GM21528 (cell line): ENCODE results near the gene SLITRK5.

Experiments used
- ATAC-seq: cut with Tn5 transposase; IDR thresholded peaks from one replicate; pipeline ENCODE4 v1.9.1; 2021; ENCODE audit warnings: mild to moderate bottlenecking, moderate library complexity; ENCODE audit not compliant: unreplicated experiment, low FRiP score

The SLITRK5 gene, protein sequence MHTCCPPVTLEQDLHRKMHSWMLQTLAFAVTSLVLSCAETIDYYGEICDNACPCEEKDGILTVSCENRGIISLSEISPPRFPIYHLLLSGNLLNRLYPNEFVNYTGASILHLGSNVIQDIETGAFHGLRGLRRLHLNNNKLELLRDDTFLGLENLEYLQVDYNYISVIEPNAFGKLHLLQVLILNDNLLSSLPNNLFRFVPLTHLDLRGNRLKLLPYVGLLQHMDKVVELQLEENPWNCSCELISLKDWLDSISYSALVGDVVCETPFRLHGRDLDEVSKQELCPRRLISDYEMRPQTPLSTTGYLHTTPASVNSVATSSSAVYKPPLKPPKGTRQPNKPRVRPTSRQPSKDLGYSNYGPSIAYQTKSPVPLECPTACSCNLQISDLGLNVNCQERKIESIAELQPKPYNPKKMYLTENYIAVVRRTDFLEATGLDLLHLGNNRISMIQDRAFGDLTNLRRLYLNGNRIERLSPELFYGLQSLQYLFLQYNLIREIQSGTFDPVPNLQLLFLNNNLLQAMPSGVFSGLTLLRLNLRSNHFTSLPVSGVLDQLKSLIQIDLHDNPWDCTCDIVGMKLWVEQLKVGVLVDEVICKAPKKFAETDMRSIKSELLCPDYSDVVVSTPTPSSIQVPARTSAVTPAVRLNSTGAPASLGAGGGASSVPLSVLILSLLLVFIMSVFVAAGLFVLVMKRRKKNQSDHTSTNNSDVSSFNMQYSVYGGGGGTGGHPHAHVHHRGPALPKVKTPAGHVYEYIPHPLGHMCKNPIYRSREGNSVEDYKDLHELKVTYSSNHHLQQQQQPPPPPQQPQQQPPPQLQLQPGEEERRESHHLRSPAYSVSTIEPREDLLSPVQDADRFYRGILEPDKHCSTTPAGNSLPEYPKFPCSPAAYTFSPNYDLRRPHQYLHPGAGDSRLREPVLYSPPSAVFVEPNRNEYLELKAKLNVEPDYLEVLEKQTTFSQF

GRCh38 chr13:87671031-87671752, at the start of gene SLITRK5:
Gene SLITRK5, plus strand, starts transcription at chr13:87671371. Its CDS starts 4,018 bp downstream, at chr13:87675389.
- ATAC-seq, result peak; percentile 93

DNA sequence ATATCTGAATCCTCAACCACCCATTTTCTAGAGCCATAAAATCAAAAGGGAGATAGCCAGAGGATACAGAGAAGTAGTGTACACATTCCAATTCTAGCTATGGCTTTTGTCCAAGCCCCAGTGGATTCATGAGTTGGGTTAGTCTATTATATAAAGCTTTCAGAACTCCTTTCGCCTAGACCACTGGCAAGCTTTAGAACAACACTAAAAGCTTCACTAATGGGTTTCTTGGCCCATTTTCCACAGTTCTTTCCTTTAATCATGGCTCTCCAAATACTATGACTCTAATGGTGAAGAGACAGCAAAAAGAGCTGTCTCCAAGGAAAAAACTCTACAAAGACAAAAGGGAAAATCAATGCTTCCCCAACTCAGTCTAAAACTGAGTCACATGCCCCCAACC, 48.2 kb upstream of the SLITRK5 start:
- no peak for ATAC-seq

- no peak for ATAC-seq
Measured at GRCh38 chr13:87656306-87656705, 14.9 kb upstream of the SLITRK5 start.

- no peak for ATAC-seq
Measured at GRCh38 chr13:87661471-87661870, 9.7 kb upstream of the SLITRK5 start.

GRCh38 chr13:87666831-87667230, 4.3 kb upstream of the SLITRK5 start:
- ATAC-seq, result no peak

- ATAC-seq, result no peak
Measured at GRCh38 chr13:87667686-87668085, 3.5 kb upstream of the SLITRK5 start.

DNA sequence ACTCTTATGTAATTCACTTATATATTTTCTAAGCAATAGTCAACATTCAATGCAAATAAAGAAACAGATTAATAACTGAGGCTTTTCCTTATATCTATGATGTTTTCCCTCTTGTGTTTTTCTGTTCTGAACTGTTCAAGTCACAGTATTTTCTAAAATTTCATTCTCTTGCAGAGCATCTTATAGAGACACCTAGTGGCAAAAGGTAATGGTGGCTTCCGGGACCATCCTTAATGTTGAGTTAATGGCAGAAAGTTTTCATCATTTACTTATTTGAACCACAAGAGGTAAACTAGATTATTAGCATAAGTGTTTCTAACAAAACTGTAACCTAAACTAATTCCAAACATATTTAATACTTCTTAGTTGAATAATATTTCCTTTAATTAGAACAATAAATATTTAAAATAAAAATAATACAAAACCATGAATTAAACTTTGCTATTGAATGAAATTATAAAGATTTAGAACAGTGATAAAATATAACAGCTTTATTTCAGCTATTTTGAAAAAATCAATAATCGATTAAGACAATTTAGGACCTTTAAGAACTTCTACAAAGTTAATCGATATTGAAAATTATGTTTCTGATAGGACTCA, 1.7 kb upstream of the SLITRK5 start:
- ATAC-seq, result peak; percentile 46

- ATAC-seq, result no peak
Measured at GRCh38 chr13:87671753-87672605, 808 bp downstream of the SLITRK5 start.

DNA sequence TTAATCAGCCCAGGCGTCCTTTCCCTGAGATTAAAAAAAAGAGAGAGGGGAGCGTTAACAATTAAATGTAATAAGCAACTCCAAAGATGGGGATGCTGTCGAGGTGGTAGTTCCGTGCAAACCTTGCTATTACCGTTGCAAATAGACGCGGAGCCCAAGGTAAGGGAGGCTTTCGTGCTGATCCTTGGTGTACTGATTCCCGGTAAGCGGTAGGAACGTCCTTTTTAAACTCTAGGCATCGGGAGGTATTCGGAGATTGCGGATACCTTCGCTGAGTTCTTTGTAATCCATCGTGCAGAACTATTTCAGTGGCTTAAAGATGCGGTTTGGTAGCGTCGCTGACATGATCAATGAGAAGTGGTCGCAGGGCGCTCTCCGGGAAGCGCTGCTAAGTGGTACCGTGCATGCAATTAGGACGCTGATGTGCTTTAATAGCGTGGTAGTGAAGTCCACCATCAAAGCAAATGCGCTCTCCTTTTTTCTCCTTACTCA, 3.1 kb downstream of the SLITRK5 start:
- no peak for ATAC-seq

- ATAC-seq, result no peak
Measured at GRCh38 chr13:87675851-87676250, 4.7 kb downstream of the SLITRK5 start.

DNA sequence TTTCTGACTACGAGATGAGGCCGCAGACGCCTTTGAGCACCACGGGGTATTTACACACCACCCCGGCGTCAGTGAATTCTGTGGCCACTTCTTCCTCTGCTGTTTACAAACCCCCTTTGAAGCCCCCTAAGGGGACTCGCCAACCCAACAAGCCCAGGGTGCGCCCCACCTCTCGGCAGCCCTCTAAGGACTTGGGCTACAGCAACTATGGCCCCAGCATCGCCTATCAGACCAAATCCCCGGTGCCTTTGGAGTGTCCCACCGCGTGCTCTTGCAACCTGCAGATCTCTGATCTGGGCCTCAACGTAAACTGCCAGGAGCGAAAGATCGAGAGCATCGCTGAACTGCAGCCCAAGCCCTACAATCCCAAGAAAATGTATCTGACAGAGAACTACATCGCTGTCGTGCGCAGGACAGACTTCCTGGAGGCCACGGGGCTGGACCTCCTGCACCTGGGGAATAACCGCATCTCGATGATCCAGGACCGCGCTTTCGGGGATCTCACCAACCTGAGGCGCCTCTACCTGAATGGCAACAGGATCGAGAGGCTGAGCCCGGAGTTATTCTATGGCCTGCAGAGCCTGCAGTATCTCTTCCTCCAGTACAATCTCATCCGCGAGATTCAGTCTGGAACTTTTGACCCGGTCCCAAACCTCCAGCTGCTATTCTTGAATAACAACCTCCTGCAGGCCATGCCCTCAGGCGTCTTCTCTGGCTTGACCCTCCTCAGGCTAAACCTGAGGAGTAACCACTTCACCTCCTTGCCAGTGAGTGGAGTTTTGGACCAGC, 5.3 kb downstream of the SLITRK5 start:
- no peak for ATAC-seq

DNA sequence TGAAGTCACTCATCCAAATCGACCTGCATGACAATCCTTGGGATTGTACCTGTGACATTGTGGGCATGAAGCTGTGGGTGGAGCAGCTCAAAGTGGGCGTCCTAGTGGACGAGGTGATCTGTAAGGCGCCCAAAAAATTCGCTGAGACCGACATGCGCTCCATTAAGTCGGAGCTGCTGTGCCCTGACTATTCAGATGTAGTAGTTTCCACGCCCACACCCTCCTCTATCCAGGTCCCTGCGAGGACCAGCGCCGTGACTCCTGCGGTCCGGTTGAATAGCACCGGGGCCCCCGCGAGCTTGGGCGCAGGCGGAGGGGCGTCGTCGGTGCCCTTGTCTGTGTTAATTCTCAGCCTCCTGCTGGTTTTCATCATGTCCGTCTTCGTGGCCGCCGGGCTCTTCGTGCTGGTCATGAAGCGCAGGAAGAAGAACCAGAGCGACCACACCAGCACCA, 5.9 kb downstream of the SLITRK5 start:
- no peak for ATAC-seq

DNA sequence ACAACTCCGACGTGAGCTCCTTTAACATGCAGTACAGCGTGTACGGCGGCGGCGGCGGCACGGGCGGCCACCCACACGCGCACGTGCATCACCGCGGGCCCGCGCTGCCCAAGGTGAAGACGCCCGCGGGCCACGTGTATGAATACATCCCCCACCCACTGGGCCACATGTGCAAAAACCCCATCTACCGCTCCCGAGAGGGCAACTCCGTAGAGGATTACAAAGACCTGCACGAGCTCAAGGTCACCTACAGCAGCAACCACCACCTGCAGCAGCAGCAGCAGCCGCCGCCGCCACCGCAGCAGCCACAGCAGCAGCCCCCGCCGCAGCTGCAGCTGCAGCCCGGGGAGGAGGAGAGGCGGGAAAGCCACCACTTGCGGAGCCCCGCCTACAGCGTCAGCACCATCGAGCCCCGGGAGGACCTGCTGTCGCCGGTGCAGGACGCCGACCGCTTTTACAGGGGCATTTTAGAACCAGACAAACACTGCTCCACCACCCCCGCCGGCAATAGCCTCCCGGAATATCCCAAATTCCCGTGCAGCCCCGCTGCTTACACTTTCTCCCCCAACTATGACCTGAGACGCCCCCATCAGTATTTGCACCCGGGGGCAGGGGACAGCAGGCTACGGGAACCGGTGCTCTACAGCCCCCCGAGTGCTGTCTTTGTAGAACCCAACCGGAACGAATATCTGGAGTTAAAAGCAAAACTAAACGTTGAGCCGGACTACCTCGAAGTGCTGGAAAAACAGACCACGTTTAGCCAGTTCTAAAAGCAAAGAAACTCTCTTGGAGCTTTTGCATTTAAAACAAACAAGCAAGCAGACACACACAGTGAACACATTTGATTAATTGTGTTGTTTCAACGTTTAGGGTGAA, 6.6 kb downstream of the SLITRK5 start:
- ATAC-seq, result no peak

- ATAC-seq, result no peak
Measured at GRCh38 chr13:87678372-87678752, 7.2 kb downstream of the SLITRK5 start.

DNA sequence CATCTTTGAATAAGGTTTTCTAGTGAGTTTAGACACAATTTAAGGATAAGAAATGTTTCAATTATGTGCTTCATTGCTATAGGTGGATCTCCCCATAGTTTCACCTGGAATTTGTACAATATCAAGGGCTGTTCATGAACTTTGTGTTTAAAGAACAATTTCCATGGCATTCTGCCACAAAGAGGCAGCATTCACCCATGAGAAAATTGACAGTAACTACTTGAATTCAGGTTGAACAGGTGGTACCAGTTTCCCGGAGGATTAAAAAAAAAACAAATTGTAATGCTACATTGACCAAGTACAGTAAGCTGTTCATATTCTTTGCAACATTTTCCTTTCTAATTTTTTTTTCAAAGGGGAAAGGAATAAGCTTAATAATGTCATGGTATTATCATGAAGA, 9.1 kb downstream of the SLITRK5 start:
- ATAC-seq, result no peak

- ATAC-seq, result no peak
Measured at GRCh38 chr13:87684850-87685742, 13.9 kb downstream of the SLITRK5 start.
